H9 (cell line): Measurements from ENCODE around the gene MID1. TPM values are rescaled to one million over a fixed set of nuclear protein-coding genes. Genes with fewer than 3 reads are reported as not detected.

Source experiments
- DNase-seq: peaks from one replicate; pipeline ENCODE4 v3.0.0-alpha.2; 2017
- H2AFZ ChIP-seq: one replicate; pipeline ENCODE4 v1.6.1; 2013; ENCODE audit warnings: mild to moderate bottlenecking, low read length, control low read depth, moderate library complexity
- H2AK5ac ChIP-seq: 2 replicates; pipeline ENCODE4 v1.6.1; 2013; ENCODE audit warnings: low read length, control low read depth, mixed read lengths; ENCODE audit not compliant: insufficient read length
- H2BK120ac ChIP-seq: one replicate; pipeline ENCODE4 v1.6.1; 2013; ENCODE audit warnings: low read depth, mild to moderate bottlenecking, low read length, control low read depth, inconsistent platforms; ENCODE audit not compliant: poor library complexity, severe bottlenecking
- H2BK12ac ChIP-seq: 2 replicates; pipeline ENCODE4 v1.6.1; 2013; ENCODE audit warnings: low read length, control low read depth, mixed read lengths, low read depth; ENCODE audit not compliant: insufficient read length
- H2BK15ac ChIP-seq: 2 replicates; pipeline ENCODE4 v1.6.1; 2013; ENCODE audit warnings: low read depth, low read length, control low read depth
- H2BK20ac ChIP-seq: one replicate; pipeline ENCODE4 v1.6.1; 2013; ENCODE audit warnings: low read depth, mild to moderate bottlenecking, low read length, control low read depth, inconsistent platforms; ENCODE audit not compliant: poor library complexity, severe bottlenecking
- H2BK5ac ChIP-seq: 2 replicates; pipeline ENCODE4 v1.6.1; 2013; ENCODE audit warnings: low read length, control low read depth, mixed read lengths; ENCODE audit not compliant: insufficient read length
- H3K14ac ChIP-seq: 2 replicates; pipeline ENCODE4 v1.6.1; 2013; ENCODE audit warnings: low read length, control low read depth; ENCODE audit not compliant: insufficient read depth
- H3K18ac ChIP-seq: 2 replicates; pipeline ENCODE4 v1.6.1; 2013; ENCODE audit warnings: low read depth, mild to moderate bottlenecking, mixed read lengths, low read length, control low read depth; ENCODE audit not compliant: insufficient read length
- H3K23ac ChIP-seq: 2 replicates; pipeline ENCODE4 v1.6.1; 2013; ENCODE audit warnings: low read length, control low read depth, mixed read lengths, low read depth; ENCODE audit not compliant: insufficient read length
- H3K23me2 ChIP-seq: 2 replicates; pipeline ENCODE4 v1.6.1; 2013; ENCODE audit warnings: low read depth, mild to moderate bottlenecking, mixed read lengths, low read length, control low read depth; ENCODE audit not compliant: insufficient read length, poor library complexity, severe bottlenecking
- H3K27ac ChIP-seq: 2 replicates; pipeline ENCODE4 v1.5.1; 2013; ENCODE audit warnings: low read length, control low read depth, mixed read lengths, low read depth; ENCODE audit not compliant: insufficient read length
- H3K27me3 ChIP-seq: 2 replicates; pipeline ENCODE4 v1.6.1; 2013; ENCODE audit warnings: low read length, control low read depth, inconsistent platforms; ENCODE audit not compliant: insufficient read depth
- H3K4ac ChIP-seq: 2 replicates; pipeline ENCODE4 v1.6.1; 2013; ENCODE audit warnings: low read depth, mild to moderate bottlenecking, control low read depth, inconsistent platforms, low read length, moderate library complexity
- H3K4me1 ChIP-seq: 2 replicates; pipeline ENCODE4 v1.6.1; 2013; ENCODE audit warnings: low read length, control low read depth, inconsistent platforms; ENCODE audit not compliant: insufficient read depth
- H3K4me2 ChIP-seq: 2 replicates; pipeline ENCODE4 v1.6.1; 2013; ENCODE audit warnings: low read length, control low read depth, mixed read lengths; ENCODE audit not compliant: insufficient read length, insufficient read depth
- H3K56ac ChIP-seq: 2 replicates; pipeline ENCODE4 v1.6.1; 2013; ENCODE audit warnings: low read depth, mild to moderate bottlenecking, mixed read lengths, low read length, control low read depth; ENCODE audit not compliant: insufficient read length
- H3K79me1 ChIP-seq: 2 replicates; pipeline ENCODE4 v1.6.1; 2013; ENCODE audit warnings: low read depth, mild to moderate bottlenecking, moderate library complexity, low read length, control low read depth, inconsistent platforms; ENCODE audit not compliant: insufficient read depth, poor library complexity, severe bottlenecking
- H3K79me2 ChIP-seq: 2 replicates; pipeline ENCODE4 v1.6.1; 2013; ENCODE audit warnings: low read length, control low read depth, inconsistent platforms; ENCODE audit not compliant: insufficient read depth
- H3K9ac ChIP-seq: 2 replicates; pipeline ENCODE4 v1.6.1; 2013; ENCODE audit warnings: low read length, control low read depth, mixed read lengths; ENCODE audit not compliant: insufficient read length; ENCODE audit errors: extremely low read depth
- H3K9me3 ChIP-seq: one replicate; pipeline ENCODE4 v1.6.1; 2013; ENCODE audit warnings: low read depth, low read length, inconsistent platforms; ENCODE audit not compliant: control insufficient read depth
- H3T11ph ChIP-seq: one replicate; pipeline ENCODE4 v1.6.1; 2013; ENCODE audit warnings: mild to moderate bottlenecking, low read length, control low read depth, inconsistent platforms
- H4K20me1 ChIP-seq: one replicate; pipeline ENCODE4 v1.6.1; 2013; ENCODE audit not compliant: control insufficient read depth, insufficient read length, insufficient read depth
- H4K5ac ChIP-seq: 2 replicates; pipeline ENCODE4 v1.6.1; 2013; ENCODE audit warnings: low read depth, mild to moderate bottlenecking, mixed read lengths, low read length, control low read depth; ENCODE audit not compliant: insufficient read length
- H4K8ac ChIP-seq: replicated peaks from 2 replicates; pipeline ENCODE4 v1.6.1; 2013; ENCODE audit warnings: low read length, control low read depth, mixed read lengths, low read depth; ENCODE audit not compliant: insufficient read length
- H4K91ac ChIP-seq: 2 replicates; pipeline ENCODE4 v1.6.1; 2013; ENCODE audit warnings: low read depth, mild to moderate bottlenecking, moderate library complexity, mixed read lengths, low read length, control low read depth; ENCODE audit not compliant: insufficient read length
- H3K27ac Mint-ChIP-seq, 3 experiments: 2 replicates in 2 of 3; 3 replicates in 1 of 3; pipeline ENCODE4 v1.8.0; 2020 to 2021; ENCODE audit warnings: mixed read lengths in 3 of 3, mild to moderate bottlenecking in 1 of 3, moderate library complexity in 1 of 3
- H3K27me3 Mint-ChIP-seq: 2 replicates; pipeline ENCODE4 v1.8.0; 2021; ENCODE audit warnings: low read depth, mild to moderate bottlenecking, moderate library complexity, mixed read lengths
- H3K36me3 Mint-ChIP-seq, 3 experiments: 2 replicates in 2 of 3; 3 replicates in 1 of 3; pipeline ENCODE4 v1.8.0; 2020 to 2021; ENCODE audit warnings: low read depth in 3 of 3, mixed read lengths in 3 of 3; ENCODE audit not compliant: insufficient read depth in 1 of 3
- H3K4me1 Mint-ChIP-seq, 2 experiments: 2 replicates each; pipeline ENCODE4 v1.8.0; 2020; ENCODE audit warnings: mixed read lengths in 2 of 2
- H3K4me3 Mint-ChIP-seq, 2 experiments: 2 replicates in 1 of 2; 3 replicates in 1 of 2; pipeline ENCODE4 v1.8.0; 2020 to 2021; ENCODE audit warnings: mild to moderate bottlenecking in 2 of 2, mixed read lengths in 2 of 2, moderate library complexity in 1 of 2
- H3K9me3 Mint-ChIP-seq, 2 experiments: 2 replicates in 1 of 2; 3 replicates in 1 of 2; pipeline ENCODE4 v1.8.0; 2020; ENCODE audit warnings: mild to moderate bottlenecking in 2 of 2, mixed read lengths in 2 of 2, moderate library complexity in 1 of 2
- total RNA-seq: library from RNA; stranded (reverse); gene quantifications from 2 replicates; pipeline ENCODE4 v1.2.1, GENCODE V29; 2021
- TF ChIP-seq, protein P1 (sequence below): fragments of 200-600 bp; sonication (generic); conservative IDR thresholded peaks from 3 replicates; pipeline ENCODE4 v1.8.0; 2021; ENCODE audit warnings: antibody characterized with exemption, mild to moderate bottlenecking

MID1 gene
- total RNA-seq, 1 experiment from 2014 or later, result 32.9 TPM

DNA sequence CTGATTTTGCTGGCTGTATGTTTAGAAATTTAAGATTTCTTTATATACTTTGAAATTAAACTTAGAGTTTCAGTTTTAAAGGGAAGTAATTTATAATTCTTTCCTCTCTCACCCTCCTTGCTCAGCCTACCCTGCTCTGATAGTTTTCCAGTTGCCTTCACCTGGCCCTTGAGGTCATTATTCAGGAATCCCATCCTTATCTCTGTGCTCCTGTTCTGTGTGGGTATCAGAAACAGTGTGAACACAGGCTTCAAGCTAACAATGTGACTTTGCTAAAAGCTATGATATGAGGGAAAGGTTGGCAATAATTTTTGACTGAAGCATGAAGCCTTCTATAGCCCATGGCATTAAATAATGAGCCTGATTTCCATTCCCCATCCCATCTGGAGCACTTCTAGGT is 128.1 kb downstream of the MID1 start:
- H3K14ac ChIP-seq, result no peak overlapping the region
- H4K5ac ChIP-seq, result no peak overlapping the region
- H3T11ph ChIP-seq, result no peak overlapping the region
- H2AFZ ChIP-seq, result no peak overlapping the region
- no peak overlapping the region for H3K27ac ChIP-seq
- TF ChIP-seq, protein P1, sequence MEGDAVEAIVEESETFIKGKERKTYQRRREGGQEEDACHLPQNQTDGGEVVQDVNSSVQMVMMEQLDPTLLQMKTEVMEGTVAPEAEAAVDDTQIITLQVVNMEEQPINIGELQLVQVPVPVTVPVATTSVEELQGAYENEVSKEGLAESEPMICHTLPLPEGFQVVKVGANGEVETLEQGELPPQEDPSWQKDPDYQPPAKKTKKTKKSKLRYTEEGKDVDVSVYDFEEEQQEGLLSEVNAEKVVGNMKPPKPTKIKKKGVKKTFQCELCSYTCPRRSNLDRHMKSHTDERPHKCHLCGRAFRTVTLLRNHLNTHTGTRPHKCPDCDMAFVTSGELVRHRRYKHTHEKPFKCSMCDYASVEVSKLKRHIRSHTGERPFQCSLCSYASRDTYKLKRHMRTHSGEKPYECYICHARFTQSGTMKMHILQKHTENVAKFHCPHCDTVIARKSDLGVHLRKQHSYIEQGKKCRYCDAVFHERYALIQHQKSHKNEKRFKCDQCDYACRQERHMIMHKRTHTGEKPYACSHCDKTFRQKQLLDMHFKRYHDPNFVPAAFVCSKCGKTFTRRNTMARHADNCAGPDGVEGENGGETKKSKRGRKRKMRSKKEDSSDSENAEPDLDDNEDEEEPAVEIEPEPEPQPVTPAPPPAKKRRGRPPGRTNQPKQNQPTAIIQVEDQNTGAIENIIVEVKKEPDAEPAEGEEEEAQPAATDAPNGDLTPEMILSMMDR, result no peak
- H4K20me1 ChIP-seq, result no peaks in the 10 kb centered on the region
- no peak overlapping the region for H4K8ac ChIP-seq
- H2BK20ac ChIP-seq, result no peak overlapping the region
- H3K4me2 ChIP-seq, result no peak overlapping the region
- no peaks in the 10 kb centered on the region for H3K23me2 ChIP-seq
- H3K27me3 Mint-ChIP-seq, result no peaks in the 10 kb centered on the region; the same call in 1 of the 2 replicates
- peaks cover 0 to 13% (median 9%) of the 10 kb centered on the region in 3 experiments; a peak in 5 of 7 replicates for H3K36me3 Mint-ChIP-seq
- H3K23ac ChIP-seq, result no peak overlapping the region
- H3K9me3 Mint-ChIP-seq, result peaks cover 7 to 22% of the 10 kb centered on the region in 2 experiments; a peak in 4 of 5 replicates
- H3K27me3 ChIP-seq, result no peaks in the 10 kb centered on the region
- H3K79me1 ChIP-seq, result no peaks in the 10 kb centered on the region
- no peak overlapping the region for H4K91ac ChIP-seq
- no peak overlapping the region for H3K4ac ChIP-seq
- H3K4me1 ChIP-seq, result no peaks in the 10 kb centered on the region
- no peak overlapping the region for H2BK120ac ChIP-seq
- H2BK12ac ChIP-seq, result no peak overlapping the region
- peaks cover 2% of the 10 kb centered on the region; the same call in 1 of the 2 replicates for H3K79me2 ChIP-seq
- H3K4me3 Mint-ChIP-seq, result no peak overlapping the region
- DNase-seq, result no peak
- no peaks in the 10 kb centered on the region for H3K9me3 ChIP-seq
- H3K4me1 Mint-ChIP-seq, result no peaks in the 10 kb centered on the region
- no peak overlapping the region for H2BK15ac ChIP-seq
- no peak overlapping the region for H3K18ac ChIP-seq
- no peak overlapping the region for H2AK5ac ChIP-seq
- no peak overlapping the region for H3K56ac ChIP-seq
- H2BK5ac ChIP-seq, result no peak overlapping the region
- H3K9ac ChIP-seq, result no peak overlapping the region
- no peak overlapping the region for H3K27ac Mint-ChIP-seq
